Neural progenitor cell (in vitro differentiated cells): Measurements from ENCODE around the gene SLC16A5.

Experiments
- EZH2phosphoT487 ChIP-seq: fragments of 200-600 bp; sonication (generic); IDR thresholded peaks from 2 replicates; pipeline ENCODE4 v1.6.1; 2017; ENCODE audit warnings: antibody characterized with exemption
- TF ChIP-seq, protein P1 (sequence below): fragments of 200-600 bp; sonication (generic); IDR thresholded peaks from 2 replicates; pipeline ENCODE4 v1.5.1; 2017; ENCODE audit warnings: antibody characterized with exemption, mild to moderate bottlenecking

DNA sequence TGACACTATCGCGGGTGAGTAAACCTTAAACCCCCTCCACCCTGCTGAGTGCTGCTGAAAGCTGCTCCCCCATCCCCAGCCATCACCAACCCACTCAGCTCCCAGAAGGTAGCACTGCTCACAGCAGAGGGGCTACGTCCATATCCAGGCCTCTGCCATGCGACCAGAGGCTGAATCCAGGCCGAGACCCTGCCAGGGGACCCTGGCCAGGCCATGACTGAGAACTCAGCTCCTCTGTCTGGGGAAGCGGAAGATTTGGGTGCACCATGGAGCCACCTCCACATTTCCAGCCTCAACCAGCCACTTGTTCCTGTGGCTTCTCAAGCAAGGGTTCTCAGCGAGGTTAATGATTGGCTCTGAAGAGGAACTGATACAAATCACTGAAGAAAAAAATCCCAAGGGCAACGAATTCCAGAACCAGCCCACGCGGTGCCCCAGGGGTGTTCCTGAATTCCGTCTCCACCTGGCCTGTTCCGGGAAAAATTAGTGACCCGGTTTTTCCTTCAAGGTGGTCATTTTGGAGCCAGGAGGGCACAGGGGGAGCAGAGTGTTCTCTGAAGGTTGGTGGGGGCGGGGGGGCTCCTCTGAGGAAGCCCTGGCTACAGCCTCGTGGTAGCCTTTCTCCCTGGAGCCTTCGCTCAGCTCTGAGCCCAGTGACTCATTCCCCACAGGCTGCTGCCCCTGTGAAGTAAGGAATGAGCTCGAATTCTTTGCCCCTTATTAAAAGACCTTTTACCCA is 9.3 kb upstream of the SLC16A5 start:
- TF ChIP-seq, protein P1, sequence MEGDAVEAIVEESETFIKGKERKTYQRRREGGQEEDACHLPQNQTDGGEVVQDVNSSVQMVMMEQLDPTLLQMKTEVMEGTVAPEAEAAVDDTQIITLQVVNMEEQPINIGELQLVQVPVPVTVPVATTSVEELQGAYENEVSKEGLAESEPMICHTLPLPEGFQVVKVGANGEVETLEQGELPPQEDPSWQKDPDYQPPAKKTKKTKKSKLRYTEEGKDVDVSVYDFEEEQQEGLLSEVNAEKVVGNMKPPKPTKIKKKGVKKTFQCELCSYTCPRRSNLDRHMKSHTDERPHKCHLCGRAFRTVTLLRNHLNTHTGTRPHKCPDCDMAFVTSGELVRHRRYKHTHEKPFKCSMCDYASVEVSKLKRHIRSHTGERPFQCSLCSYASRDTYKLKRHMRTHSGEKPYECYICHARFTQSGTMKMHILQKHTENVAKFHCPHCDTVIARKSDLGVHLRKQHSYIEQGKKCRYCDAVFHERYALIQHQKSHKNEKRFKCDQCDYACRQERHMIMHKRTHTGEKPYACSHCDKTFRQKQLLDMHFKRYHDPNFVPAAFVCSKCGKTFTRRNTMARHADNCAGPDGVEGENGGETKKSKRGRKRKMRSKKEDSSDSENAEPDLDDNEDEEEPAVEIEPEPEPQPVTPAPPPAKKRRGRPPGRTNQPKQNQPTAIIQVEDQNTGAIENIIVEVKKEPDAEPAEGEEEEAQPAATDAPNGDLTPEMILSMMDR, result no peak
- no peak for TF ChIP-seq EZH2phosphoT487
